SU-DHL-6 (cell line): ENCODE data around the gene ATP10A.

ENCODE experiments used
- H2AFZ ChIP-seq: fragments of 200-600 bp; sonication (generic); 2 replicates; pipeline ENCODE4 v1.6.1; 2014; ENCODE audit warnings: low read depth, mild to moderate bottlenecking, moderate library complexity, mixed read lengths, antibody characterized with exemption, low read length; ENCODE audit not compliant: severe bottlenecking
- H3F3A ChIP-seq: fragments of 200-600 bp; shearing (Covaris generic); 2 replicates; pipeline ENCODE4 v1.6.0; 2016; ENCODE audit warnings: antibody characterized with exemption, mild to moderate bottlenecking; ENCODE audit not compliant: insufficient read depth
- H3K27ac ChIP-seq: fragments of 200-600 bp; sonication (generic); 2 replicates; pipeline ENCODE4 v1.5.1; 2016; ENCODE audit warnings: low read depth, mild to moderate bottlenecking, low read length, moderate library complexity, mixed read lengths
- H3K27me3 ChIP-seq: fragments of 200-600 bp; sonication (generic), shearing (Covaris generic); 2 replicates; pipeline ENCODE4 v1.6.0; 2014; ENCODE audit warnings: mild to moderate bottlenecking, low read length
- H3K36me3 ChIP-seq: fragments of 200-600 bp; sonication (generic); 2 replicates; pipeline ENCODE4 v1.6.1; 2014; ENCODE audit warnings: mild to moderate bottlenecking, low read length, mixed read lengths
- H3K4me2 ChIP-seq: fragments of 300-600, 200-600 bp; shearing (Covaris generic), sonication (generic); 2 replicates; pipeline ENCODE4 v1.6.0; 2014; ENCODE audit warnings: low read length, low read depth, mild to moderate bottlenecking; ENCODE audit not compliant: poor library complexity, severe bottlenecking
- H3K4me3 ChIP-seq: fragments of 200-600 bp; sonication (generic); 2 replicates; pipeline ENCODE4 v1.5.1; 2014; ENCODE audit warnings: antibody characterized with exemption, low read length, mild to moderate bottlenecking, mixed read lengths; ENCODE audit not compliant: insufficient read depth, poor library complexity, severe bottlenecking
- H3K79me2 ChIP-seq: fragments of 200-600 bp; sonication (generic); 2 replicates; pipeline ENCODE4 v1.6.1; 2014; ENCODE audit warnings: mild to moderate bottlenecking, low read length, moderate library complexity; ENCODE audit not compliant: insufficient read depth
- H3K9ac ChIP-seq: fragments of 200-600 bp; sonication (generic); 2 replicates; pipeline ENCODE4 v1.7.0; 2014; ENCODE audit warnings: mild to moderate bottlenecking, low read length
- H3K9me2 ChIP-seq: fragments of 200-600 bp; sonication (generic); replicated peaks from 2 replicates; pipeline ENCODE4 v1.6.1; 2014; ENCODE audit warnings: low read length; ENCODE audit not compliant: insufficient read depth
- H3K9me3 ChIP-seq: fragments of 200-600 bp; sonication (generic); 2 replicates; pipeline ENCODE4 v1.6.1; 2014; ENCODE audit warnings: low read length, mixed read lengths; ENCODE audit not compliant: insufficient read depth
- H4K20me1 ChIP-seq: fragments of 200-600 bp; sonication (generic); 2 replicates; pipeline ENCODE4 v1.6.1; 2014; ENCODE audit warnings: low read depth, mild to moderate bottlenecking, antibody characterized with exemption, low read length, moderate library complexity, mixed read lengths
- CTCF ChIP-seq: fragments of 200-600 bp; sonication (generic); IDR thresholded peaks from one replicate; pipeline ENCODE4 v1.5.1; 2017; ENCODE audit warnings: antibody characterized with exemption, mild to moderate bottlenecking, low read length, moderate library complexity; ENCODE audit not compliant: insufficient read depth, poor library complexity, severe bottlenecking
- EZH2phosphoT487 ChIP-seq: fragments of 200-600 bp; sonication (generic), shearing (Covaris generic); conservative IDR thresholded peaks from 2 replicates; pipeline ENCODE4 v1.6.1; 2018; ENCODE audit warnings: mild to moderate bottlenecking, antibody characterized with exemption, low read length, moderate library complexity, mixed read lengths

Gene ATP10A

GRCh38 chr15:25631971-25632370 is 231.2 kb downstream of the ATP10A start:
- TF ChIP-seq CTCF = no peak
- TF ChIP-seq EZH2phosphoT487 = no peak
- Histone ChIP-seq H3K79me2 (no peaks in the 10 kb centered on the region), H3F3A (no peaks in the 10 kb centered on the region), H3K27me3 (no peaks in the 10 kb centered on the region), H4K20me1 (no peaks in the 10 kb centered on the region), H3K9me3 (no peaks in the 10 kb centered on the region), H3K4me2 (no peak overlapping the region), H3K27ac (no peak overlapping the region), H3K4me3 (no peak overlapping the region), H3K9ac (no peak overlapping the region), H3K36me3 (no peaks in the 10 kb centered on the region), H2AFZ (no peak overlapping the region), H3K9me2 (no peaks in the 10 kb centered on the region)
